ENCODE measurements around the gene CMTM2. TPM values are rescaled to one million over a fixed set of nuclear protein-coding genes. Genes with fewer than 3 reads are reported as not detected.
"Not testable (repeated sequence)": the region's sequence is repeated elsewhere in the genome, so short reads cannot be mapped to it uniquely, and the experiment has no call there.

The CMTM2 gene
- total RNA-seq, 1 donor from 2014 or later: 0.35 TPM

GRCh38 chr16:66601471-66601870 lies 22.2 kb downstream of the CMTM2 start:
- DNase-seq (ENCODE audit: missing footprints) (no peak), ATAC-seq (no peak)
- intact Hi-C loops (cut with DNase I): loop anchor here (5.0 kb wide), 1 partner anchor 124 kb away; no protein-coding TSS in a partner anchor

GRCh38 chr16:66603537-66604375 lies 24.5 kb downstream of the CMTM2 start:
- DNase-seq (ENCODE audit: missing footprints): peak; percentile 90
- intact Hi-C loops (cut with DNase I): loop anchor here (2.0 to 5.0 kb wide), 2 partner anchors 51 to 126 kb away; partner anchors contain the start of gene CKLF
- peak; percentile 33 for ATAC-seq

GRCh38 chr16:66604376-66605176 lies 25.3 kb downstream of the CMTM2 start, which contains the start of gene CMTM3:
TSS of gene CMTM3 (plus strand) at chr16:66604704. CDS start at chr16:66604806, 102 bp downstream.
- DNase-seq (ENCODE audit: missing footprints) (peak; percentile 85), ATAC-seq (peak; percentile 70)
- intact Hi-C loops (cut with DNase I): loop anchor here (2.0 to 5.0 kb wide), 4 partner anchors 52 to 263 kb away; partner anchors contain the start of gene CKLF

- DNase-seq (ENCODE audit: missing footprints) (peak; percentile 88), ATAC-seq (peak; percentile 58)
- intact Hi-C loops (cut with DNase I): loop anchor here (2.0 to 5.0 kb wide), 3 partner anchors 53 to 262 kb away; partner anchors contain the start of gene CKLF
Observed at GRCh38 chr16:66605177-66605978, 26.1 kb downstream of the CMTM2 start.

- intact Hi-C loops (cut with DNase I): loop anchor here (2.0 to 5.0 kb wide), 3 partner anchors 53 to 261 kb away; partner anchors contain the start of gene CKLF
- DNase-seq (ENCODE audit: missing footprints) (no peak), ATAC-seq (no peak)
Observed at GRCh38 chr16:66605979-66606751, 26.9 kb downstream of the CMTM2 start.

GRCh38 chr16:66608241-66609138 lies 29.2 kb downstream of the CMTM2 start:
- DNase-seq (ENCODE audit: missing footprints) (peak; percentile 92), ATAC-seq (peak; percentile 52)
- intact Hi-C loops (cut with DNase I): loop anchor here (5.0 kb wide), 2 partner anchors 201 to 259 kb away; no protein-coding TSS in a partner anchor

GRCh38 chr16:66609139-66609510 lies 29.9 kb downstream of the CMTM2 start:
- DNase-seq (ENCODE audit: missing footprints) (no peak), ATAC-seq (no peak)
- intact Hi-C loops (cut with DNase I): loop anchor here (5.0 kb wide), 2 partner anchors 202 to 258 kb away; no protein-coding TSS in a partner anchor

GRCh38 chr16:66610111-66610820 lies 31.0 kb downstream of the CMTM2 start:
- DNase-seq (ENCODE audit: missing footprints) (no peak), ATAC-seq (no peak)
- intact Hi-C loops (cut with DNase I): no loop called here

- DNase-seq (ENCODE audit: missing footprints); intact Hi-C loops (cut with DNase I); ATAC-seq: not testable (repeated sequence)
Observed at GRCh38 chr16:66611911-66612310, 32.6 kb downstream of the CMTM2 start.

- intact Hi-C loops (cut with DNase I): no loop called here
- no peak for ATAC-seq
- DNase-seq (ENCODE audit: missing footprints): no peak
Observed at GRCh38 chr16:66612422-66612821, 33.2 kb downstream of the CMTM2 start.

GRCh38 chr16:66614161-66614802 lies 35.0 kb downstream of the CMTM2 start:
- no peak for DNase-seq (ENCODE audit: missing footprints)
- intact Hi-C loops (cut with DNase I): no loop called here
- ATAC-seq: no peak

GRCh38 chr16:66616169-66616568 lies 36.9 kb downstream of the CMTM2 start:
- intact Hi-C loops (cut with DNase I): no loop called here
- ATAC-seq (no peak), DNase-seq (ENCODE audit: missing footprints) (no peak)

- DNase-seq (ENCODE audit: missing footprints): no peak
- ATAC-seq: no peak
- intact Hi-C loops (cut with DNase I): no loop called here
Observed at GRCh38 chr16:66616592-66616991, 37.3 kb downstream of the CMTM2 start.

- ATAC-seq (no peak), DNase-seq (ENCODE audit: missing footprints) (no peak)
Observed at GRCh38 chr16:66617010-66617434, 37.8 kb downstream of the CMTM2 start.

GRCh38 chr16:66617728-66618127 lies 38.5 kb downstream of the CMTM2 start:
- intact Hi-C loops (cut with DNase I): no loop called here
- DNase-seq (ENCODE audit: missing footprints) (no peak), ATAC-seq (no peak)

More at GRCh38 chr16:66617010-66617434, 37.8 kb downstream of the CMTM2 start:
- intact Hi-C loops (cut with DNase I): no loop called here
